GM23248 (cell line): Measurements from ENCODE around the gene RNF121.

Source experiments
- EZH2 ChIP-seq: fragments of 200-600 bp; sonication (generic); IDR thresholded peaks from 2 replicates; pipeline ENCODE4 v1.6.1; 2018; ENCODE audit warnings: antibody characterized with exemption, mild to moderate bottlenecking; ENCODE audit not compliant: insufficient read depth, poor library complexity, severe bottlenecking
- EZH2phosphoT487 ChIP-seq: fragments of 200-600 bp; sonication (generic); IDR thresholded peaks from 2 replicates; pipeline ENCODE4 v1.6.1; 2018; ENCODE audit warnings: antibody characterized with exemption, moderate library complexity, mild to moderate bottlenecking, low read depth; ENCODE audit not compliant: insufficient read depth

DNA sequence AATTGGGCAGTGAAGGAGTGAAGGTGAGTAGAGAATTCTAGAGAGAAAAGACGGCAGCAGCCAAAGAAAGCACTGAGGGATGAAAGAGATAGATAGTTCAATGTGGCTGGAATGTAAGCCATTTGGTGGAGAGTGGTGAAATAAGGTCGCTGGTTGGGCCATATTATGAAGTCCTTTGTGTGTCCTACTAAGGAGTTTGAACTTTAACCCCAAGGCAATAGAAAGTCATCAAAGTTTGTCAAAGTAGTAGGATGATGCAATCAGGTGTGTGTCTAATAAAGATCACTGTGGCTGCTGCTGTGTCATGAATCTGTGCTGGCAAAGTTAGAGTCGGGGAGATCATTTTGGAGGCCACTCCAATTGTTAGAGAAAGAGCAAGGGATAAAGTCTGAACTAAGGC is 18.7 kb downstream of the RNF121 start:
- TF ChIP-seq EZH2phosphoT487: no peak
- no peak for TF ChIP-seq EZH2
